Non-pigmented ciliary epithelial cell (primary cell): ENCODE measurements around the gene MSL3B.

Source experiments
- DNase-seq: peaks from one replicate; pipeline ENCODE4 v3.0.0-alpha.2; 2010; ENCODE audit warnings: low read depth

MSL3B gene

DNA sequence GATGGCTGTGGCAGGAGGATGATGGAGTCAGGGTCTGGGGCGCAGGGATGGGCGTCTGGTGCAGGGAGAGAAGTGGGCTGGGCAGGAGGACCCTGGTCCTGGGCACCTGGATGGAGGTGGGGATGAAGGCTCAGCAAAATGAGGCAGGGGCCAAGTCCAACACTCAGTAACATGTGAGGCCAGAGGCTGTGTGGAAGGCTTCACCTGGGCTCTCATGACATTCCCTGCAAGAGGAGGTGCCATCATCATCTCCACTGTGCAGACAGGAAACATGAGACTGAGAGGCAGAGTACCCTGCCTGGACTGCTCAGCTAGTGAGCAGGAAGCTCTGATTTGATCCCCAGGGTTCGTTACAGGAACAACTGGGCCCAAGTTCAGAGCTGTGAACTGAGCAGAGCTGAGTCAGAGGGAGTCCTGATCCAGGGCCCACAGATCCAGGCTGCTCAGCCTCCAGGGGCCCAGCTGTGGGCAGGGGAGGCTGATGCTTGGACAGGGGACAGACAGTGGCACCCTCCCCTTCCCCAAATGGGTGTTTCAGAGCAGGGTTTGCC, 50.8 kb downstream of the MSL3B start:
- DNase-seq = no peak

DNA sequence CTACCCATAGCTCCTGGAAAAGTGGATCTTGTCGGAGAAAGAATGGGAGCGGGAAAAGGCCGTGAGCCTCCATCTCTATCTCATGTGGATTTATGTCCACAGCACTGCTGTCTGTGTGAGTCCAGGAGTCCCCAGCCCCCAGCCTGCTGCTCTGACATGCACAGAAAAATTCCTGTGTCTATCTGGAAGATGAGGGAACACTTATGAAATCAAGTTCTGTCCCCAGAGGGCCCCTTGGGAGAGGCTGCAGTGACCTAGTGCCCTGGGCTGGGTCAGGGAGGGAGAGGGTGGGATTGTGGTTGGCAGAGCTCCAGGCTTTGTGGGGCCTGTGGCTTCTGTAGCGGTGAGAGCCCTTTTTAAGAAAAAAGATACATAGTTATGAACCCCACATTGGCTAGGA, 51.4 kb downstream of the MSL3B start:
- no peak for DNase-seq

DNA sequence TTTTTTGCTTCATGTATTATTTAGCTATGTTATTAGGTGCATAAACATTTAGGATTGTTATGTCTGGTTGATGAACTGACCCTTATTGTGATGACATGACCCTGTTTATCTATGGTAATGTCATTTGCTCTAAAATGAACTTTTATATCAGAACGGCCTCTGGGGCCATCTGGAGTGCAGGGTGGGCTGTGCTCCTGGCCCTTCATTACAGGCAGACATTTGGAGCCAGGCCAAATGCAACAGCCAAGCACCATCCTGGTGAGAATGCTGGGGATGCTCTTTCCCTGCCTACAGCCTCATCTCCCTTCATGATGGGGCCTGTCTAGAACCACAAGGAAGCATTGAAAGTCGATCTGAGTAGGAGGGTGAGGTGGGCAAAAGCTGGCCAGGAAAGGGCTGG, 51.9 kb downstream of the MSL3B start:
- no peak for DNase-seq

DNA sequence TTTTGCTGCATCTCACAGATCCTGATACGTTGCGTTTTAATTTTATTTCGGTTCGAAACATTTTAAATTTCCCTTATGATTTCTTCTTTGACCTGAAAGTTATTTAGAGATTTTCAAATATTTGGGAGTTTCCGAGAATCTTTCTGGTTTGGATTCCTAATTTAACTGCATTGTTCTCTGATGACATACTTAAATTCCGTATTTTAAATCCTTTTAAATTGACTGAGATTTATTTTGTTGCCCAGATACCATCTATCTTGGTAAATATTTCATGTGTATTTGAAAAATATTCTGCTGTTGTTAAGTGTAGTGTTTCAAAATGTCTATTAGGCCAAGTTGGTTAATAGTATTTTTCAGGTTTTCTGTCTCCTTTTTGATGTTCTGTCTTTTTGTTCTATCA, 52.3 kb downstream of the MSL3B start:
- no peak for DNase-seq
